GM12875 (cell line): ENCODE results near the gene SUN2.

ENCODE experiments used
- H3K4me3 ChIP-seq: one replicate; pipeline ENCODE4 v1.5.1; 2011; ENCODE audit warnings: low read depth, low read length, control low read depth
- CTCF ChIP-seq: IDR thresholded peaks from 2 replicates; pipeline ENCODE4 v1.5.1; 2011; ENCODE audit warnings: low read depth, mild to moderate bottlenecking, control low read depth, inconsistent platforms, low read length, moderate library complexity, borderline replicate concordance; ENCODE audit not compliant: insufficient read depth

Gene SUN2

DNA sequence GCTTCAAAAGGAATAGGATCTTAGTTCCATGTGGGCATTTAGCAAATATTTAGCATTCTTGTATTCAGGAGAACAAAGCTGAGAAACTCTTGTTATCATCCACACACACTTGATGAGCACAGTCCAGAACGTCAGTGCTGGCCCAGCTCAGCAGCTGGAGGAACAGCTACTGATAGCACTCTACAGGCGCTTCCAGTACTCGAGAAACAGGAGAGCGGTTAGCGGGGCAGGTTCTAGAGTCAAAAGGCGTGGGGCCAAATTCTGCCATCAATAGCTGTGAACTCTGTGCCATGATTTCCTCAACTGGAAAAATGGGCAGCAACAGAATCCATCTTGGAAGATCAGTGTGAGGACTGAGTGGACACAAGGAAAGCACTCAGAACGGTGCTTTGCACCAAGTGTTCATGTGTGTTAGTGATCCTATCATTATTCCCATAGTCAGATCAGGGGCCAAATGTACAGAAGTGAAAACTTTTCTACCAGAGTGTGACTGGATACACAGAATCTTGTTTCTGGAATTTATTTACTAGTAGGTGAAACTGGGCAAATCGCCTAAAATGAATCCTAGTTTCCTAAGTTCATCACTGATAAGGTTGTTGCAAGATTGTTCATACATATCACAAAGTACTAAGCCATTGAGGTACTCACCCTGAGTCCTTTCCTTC is 58.2 kb downstream of the SUN2 start:
- no peak overlapping the region for H3K4me3 ChIP-seq
- no peak for TF ChIP-seq CTCF

- H3K4me3 ChIP-seq: no peak overlapping the region
- no peak for TF ChIP-seq CTCF
Measured at GRCh38 chr22:38696606-38697424, 59.0 kb downstream of the SUN2 start.

DNA sequence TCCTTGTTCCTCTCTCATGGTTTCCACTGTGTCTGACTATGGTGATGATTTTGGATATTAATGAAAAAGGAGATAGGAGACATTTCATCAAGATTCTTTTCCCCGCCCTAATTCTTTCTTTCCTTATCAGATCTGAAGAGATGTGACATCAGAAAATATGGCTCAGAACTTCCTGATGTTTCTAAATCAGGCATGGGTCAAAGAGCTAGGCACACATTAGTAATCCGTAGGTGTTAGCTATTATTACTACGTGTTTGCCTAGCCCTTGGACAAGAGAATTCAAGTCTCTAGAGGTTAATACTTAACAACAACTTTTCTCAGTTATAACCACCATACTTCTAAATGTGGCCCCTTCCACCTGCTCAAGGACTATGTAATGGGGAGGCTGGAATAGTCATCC is 60.9 kb downstream of the SUN2 start:
- no peak overlapping the region for H3K4me3 ChIP-seq
- TF ChIP-seq CTCF: no peak

DNA sequence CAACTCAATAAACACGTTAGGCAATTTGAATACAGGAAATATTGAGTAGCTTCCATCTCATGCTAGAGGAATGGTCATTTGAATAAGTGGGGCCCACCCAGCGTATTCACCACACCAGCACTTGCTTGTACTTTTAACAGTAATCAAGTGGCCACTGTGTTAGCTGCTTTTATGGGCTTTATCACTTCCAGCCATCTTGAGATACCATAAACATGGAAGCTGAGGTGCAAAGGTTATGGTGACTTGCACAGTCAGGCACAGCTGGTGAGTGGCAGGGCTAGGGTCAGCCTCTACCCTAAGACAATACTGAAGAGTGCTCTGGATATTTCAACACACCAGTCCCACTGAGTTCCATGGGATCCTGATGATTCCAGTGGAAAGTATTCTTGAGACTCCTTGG is 61.7 kb downstream of the SUN2 start:
- no peak for TF ChIP-seq CTCF
- H3K4me3 ChIP-seq: no peak overlapping the region

DNA sequence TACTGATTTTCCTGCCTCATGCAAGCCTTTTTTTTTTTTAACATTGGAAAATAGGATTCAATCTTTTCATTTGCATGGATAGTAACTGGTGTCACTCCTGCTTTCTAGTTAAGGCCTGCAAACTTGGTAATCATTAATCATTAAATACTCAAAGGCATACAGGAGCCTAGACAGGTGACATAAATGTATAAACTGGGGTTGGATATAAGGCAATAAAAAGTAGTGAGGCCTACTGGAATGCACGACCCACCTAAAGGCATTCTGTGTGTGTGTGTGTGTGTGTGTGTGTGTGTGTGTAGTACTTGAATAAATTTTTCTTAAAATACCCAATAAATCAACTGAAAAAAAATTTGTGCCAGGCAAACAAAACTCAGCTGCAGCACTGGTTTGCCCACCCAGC is 66.1 kb downstream of the SUN2 start:
- no peak for TF ChIP-seq CTCF
- no peak overlapping the region for H3K4me3 ChIP-seq

DNA sequence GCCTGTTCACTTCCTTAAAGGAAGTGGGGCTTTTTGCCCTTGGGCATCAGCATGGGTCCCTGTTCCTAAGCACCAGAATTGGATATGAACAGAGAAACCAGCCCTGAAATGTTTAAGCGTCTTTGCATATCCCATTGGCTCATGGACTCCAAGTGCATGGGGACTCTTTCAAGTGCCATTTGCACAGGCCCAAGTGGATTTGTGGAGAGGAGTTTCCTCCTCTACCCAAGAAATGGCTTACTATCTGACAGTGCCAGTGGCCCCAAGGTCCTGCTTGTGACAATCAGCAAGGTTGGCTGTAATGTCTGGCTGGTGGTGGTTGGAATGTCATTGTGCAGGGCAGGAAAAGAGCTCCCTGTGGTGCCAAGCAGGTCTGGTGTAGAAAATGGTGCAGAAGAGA is 70.0 kb downstream of the SUN2 start:
- no peak overlapping the region for H3K4me3 ChIP-seq

More for the DNA sequence above, 70.0 kb downstream of the SUN2 start:
- no peak for TF ChIP-seq CTCF
